HepG2 (cell line): Measurements from ENCODE around the gene CKB. TPM values are rescaled to one million over a fixed set of nuclear protein-coding genes. Genes with fewer than 3 reads are reported as not detected.

Source experiments
- E2F5 ChIP-seq: sonication (generic); formaldehyde crosslinking; conservative IDR thresholded peaks from 2 replicates; pipeline ENCODE4 v1.4.0; 2020; ENCODE audit warnings: missing genetic modification reagents
- MAX ChIP-seq: IDR thresholded peaks from 2 replicates; pipeline ENCODE4 v1.6.1; 2012; ENCODE audit warnings: inconsistent platforms
- MYC ChIP-seq: sonication (generic); formaldehyde crosslinking; IDR thresholded peaks from 2 replicates; pipeline ENCODE4 v1.9.0; 2021; ENCODE audit warnings: missing genetic modification reagents, borderline replicate concordance
- POLR2AphosphoS2 ChIP-seq: IDR thresholded peaks from 2 replicates; pipeline ENCODE4 v1.6.1; 2011; ENCODE audit warnings: low read depth, low read length, improper control_type of control experiment
- RBAK ChIP-seq: sonication (generic); formaldehyde crosslinking; IDR thresholded peaks from 2 replicates; pipeline ENCODE4 v1.5.1; 2020; ENCODE audit warnings: mild to moderate bottlenecking, missing genetic modification reagents
- SALL1 ChIP-seq: sonication (generic); formaldehyde crosslinking; IDR thresholded peaks from 2 replicates; pipeline ENCODE4 v1.8.0; 2022; ENCODE audit warnings: mild to moderate bottlenecking, missing genetic modification reagents
- TRIM22 ChIP-seq: fragments of 450-650 bp; IDR thresholded peaks from 2 replicates; pipeline ENCODE4 v1.6.1; 2017
- USF2 ChIP-seq, 2 experiments: sonication (generic) in 1 of 2; formaldehyde crosslinking in 1 of 2; IDR thresholded peaks; 2 replicates each; pipeline versions ENCODE4 v1.5.1 to v1.6.1; 2011 to 2020; ENCODE audit warnings: borderline replicate concordance in 1 of 2, low read depth in 1 of 2, low read length in 1 of 2, mild to moderate bottlenecking in 1 of 2, missing genetic modification reagents in 1 of 2, moderate library complexity in 1 of 2
- ZFP91 ChIP-seq: sonication (generic); formaldehyde crosslinking; IDR thresholded peaks from 2 replicates; pipeline ENCODE4 v1.9.0; 2022; ENCODE audit warnings: missing genetic modification reagents, mild to moderate bottlenecking, borderline replicate concordance
- ZFX ChIP-seq: sonication (generic); formaldehyde crosslinking; IDR thresholded peaks from 2 replicates; pipeline ENCODE4 v1.4.0; 2020; ENCODE audit warnings: mild to moderate bottlenecking, low read depth, missing genetic modification reagents, moderate library complexity
- ZFY ChIP-seq: sonication (generic); formaldehyde crosslinking; IDR thresholded peaks from 2 replicates; pipeline ENCODE4 v1.4.0; 2020; ENCODE audit warnings: missing genetic modification reagents
- ZGPAT ChIP-seq: IDR thresholded peaks from 2 replicates; pipeline ENCODE4 v1.6.1; 2016; ENCODE audit warnings: mild to moderate bottlenecking
- ZNF468 ChIP-seq: sonication (generic); formaldehyde crosslinking; IDR thresholded peaks from 2 replicates; pipeline ENCODE4 v1.8.0; 2022; ENCODE audit warnings: mild to moderate bottlenecking, moderate library complexity, missing genetic modification reagents
- polyA plus RNA-seq, 8 experiments: library from polyadenylated mRNA; depleted of rRNA in 3 of 8; stranded (reverse) in 7 of 8; unstranded in 1 of 8; fragments of >200 nt; fragmentation: Illumina TruSeq in 4 of 8; extraction: Trizol in 4 of 8; gene quantifications; 2 replicates each; pipeline versions ENCODE4 v1.2.1 to v1.2.3, GENCODE V29; 2011 to 2016; ENCODE audit warnings: low read depth in 4 of 8, missing spikeins in 1 of 8, mixed read lengths in 1 of 8; ENCODE audit not compliant: insufficient read depth in 1 of 8
- total RNA-seq, 5 experiments: library from RNA; depleted of rRNA; stranded (reverse); fragments of >200 nt; fragmentation: Illumina TruSeq; extraction: Trizol; gene quantifications; 2 replicates each; pipeline ENCODE4 v1.2.3, GENCODE V29; 2016; ENCODE audit warnings: low read depth in 1 of 5

CKB gene
- total and polyA plus RNA-seq, 2 of the 13 experiments (the other 11 are each of a cell fraction or from before 2014, with no cell fraction given) = 82.3 to 217 TPM

- TF ChIP-seq ZGPAT (CRISPR knock-in tag) = 0 out of 2 replicates have a peak, but pooled peaks have one; percentile 29
- TF ChIP-seq USF2 (IDR thresholded peaks at IDR 0.05; ENCODE audit: low read depth, low read length) = peak; percentile 59
- TF ChIP-seq USF2 (CRISPR knock-in tag; IDR thresholded peaks at IDR 0.05; ENCODE audit: borderline replicate concordance) = no peak
- no peak for TF ChIP-seq POLR2AphosphoS2
- TF ChIP-seq MYC = peak; percentile 66; the same call in 1 of the 2 replicates
- peak; percentile 80 for TF ChIP-seq ZFY (CRISPR knock-in tag)
- TF ChIP-seq E2F5 (CRISPR knock-in tag) = no peak
- TF ChIP-seq TRIM22 = no peak
- no peak for TF ChIP-seq RBAK (CRISPR knock-in tag)
- TF ChIP-seq ZFX = peak; percentile 81
- peak; percentile 60 for TF ChIP-seq SALL1 (CRISPR knock-in tag)
- TF ChIP-seq MAX = peak; percentile 89
- TF ChIP-seq ZFP91 (CRISPR knock-in tag) = 0 out of 2 replicates have a peak, but pooled peaks have one; percentile 7
- 0 out of 2 replicates have a peak, but pooled peaks have one; percentile 33 for TF ChIP-seq ZNF468
Measured at GRCh38 chr14:103543721-103544387, 21.2 kb upstream of the CKB start (continued).
